ENCODE data around the gene MAN1C1. TPM values are rescaled to one million over a fixed set of nuclear protein-coding genes. Genes with fewer than 3 reads are reported as not detected.

The MAN1C1 gene
- total RNA-seq, 1 experiment from 2014 or later, result 1.5 TPM

GRCh38 chr1:25613091-25613490 lies 3.5 kb upstream of the MAN1C1 start:
- ChIA-PET CTCF (no interaction called here), POLR2A (no interaction called here)
- Histone ChIP-seq H3K9me3 (ENCODE audit: control insufficient read depth, insufficient read depth, low read depth, low read length) (no peaks in the 10 kb centered on the region), H3K27ac (ENCODE audit: low read length) (no peak overlapping the region), H3K4me3 (ENCODE audit: low read depth in 2 of 2, low read length in 2 of 2) (no peak overlapping the region), H3K27me3 (ENCODE audit: control insufficient read depth, insufficient read depth, low read length) (peaks cover 35% of the 10 kb centered on the region), H3K36me3 (ENCODE audit: control insufficient read depth, insufficient read depth, low read length) (no peaks in the 10 kb centered on the region), H3K4me1 (ENCODE audit: control insufficient read depth, insufficient read depth, low read length) (peaks cover 17% of the 10 kb centered on the region)
- TF ChIP-seq POLR2AphosphoS5 (IDR thresholded peaks at IDR 0.05; ENCODE audit: low read depth, low read length), result no peak
- no peak for TF ChIP-seq CTCF (IDR thresholded peaks at IDR 0.05)
- no peak for TF ChIP-seq REST (IDR thresholded peaks at IDR 0.05; ENCODE audit: insufficient read depth in 1 of 2, low read depth in 2 of 2, low read length in 1 of 2)
- TF ChIP-seq SIN3A (IDR thresholded peaks at IDR 0.05; ENCODE audit: borderline replicate concordance, insufficient read depth, low read depth, low read length), result no peak
- TF ChIP-seq TCF7L2 (IDR thresholded peaks at IDR 0.05; ENCODE audit: low read depth, low read length), result no peak
- BruUV-seq (replicated peaks), result no TSS peak
- ATAC-seq (no peak), DNase-seq (ENCODE audit: low read depth, low spot score) (no peak)
- in situ Hi-C loops (cut with HindIII; ENCODE audit: low pct_unique_long_range_greater_than_20kb, low sequenced_read_pairs) (no loop called here), intact Hi-C loops (cut with micrococcal nuclease; ENCODE audit: unreplicated experiment) (no loop called here)

GRCh38 chr1:25614501-25615171 lies 2.0 kb upstream of the MAN1C1 start:
- Histone ChIP-seq H3K9me3 (ENCODE audit: control insufficient read depth, insufficient read depth, low read depth, low read length) (no peaks in the 10 kb centered on the region), H3K4me3 (ENCODE audit: low read depth in 2 of 2, low read length in 2 of 2) (no peak overlapping the region), H3K27ac (ENCODE audit: low read length) (no peak overlapping the region), H3K27me3 (ENCODE audit: control insufficient read depth, insufficient read depth, low read length) (peaks cover 40% of the 10 kb centered on the region), H3K4me1 (ENCODE audit: control insufficient read depth, insufficient read depth, low read length) (peaks cover 14% of the 10 kb centered on the region), H3K36me3 (ENCODE audit: control insufficient read depth, insufficient read depth, low read length) (no peaks in the 10 kb centered on the region)
- POLR2A ChIA-PET, result no interaction called here
- in situ Hi-C loops (cut with HindIII; ENCODE audit: low pct_unique_long_range_greater_than_20kb, low sequenced_read_pairs), result no loop called here
- DNase-seq (ENCODE audit: low read depth, low spot score), result no peak
- no TSS peak for BruUV-seq (replicated peaks)
- TF ChIP-seq POLR2AphosphoS5 (IDR thresholded peaks at IDR 0.05; ENCODE audit: low read depth, low read length), result no peak
- TF ChIP-seq CTCF (IDR thresholded peaks at IDR 0.05), result no peak
- no peak for TF ChIP-seq SIN3A (IDR thresholded peaks at IDR 0.05; ENCODE audit: borderline replicate concordance, insufficient read depth, low read depth, low read length)
- TF ChIP-seq REST (IDR thresholded peaks at IDR 0.05; ENCODE audit: insufficient read depth in 1 of 2, low read depth in 2 of 2, low read length in 1 of 2), result no peak
- no peak for TF ChIP-seq TCF7L2 (IDR thresholded peaks at IDR 0.05; ENCODE audit: low read depth, low read length)
- intact Hi-C loops (cut with micrococcal nuclease; ENCODE audit: unreplicated experiment), result no loop called here
- CTCF ChIA-PET, result no interaction called here
- ATAC-seq, result no peak
